Astrocyte (in vitro differentiated cells and primary cell): ENCODE results near the gene OR10G8. TPM values are rescaled to one million over a fixed set of nuclear protein-coding genes. Genes with fewer than 3 reads are reported as not detected.

Source experiments
- DNase-seq: peaks from one replicate; pipeline ENCODE4 v3.0.0-alpha.2; 2010; ENCODE audit warnings: low read depth
- FAIRE-seq: peaks from 2 replicates; lab custom pipeline; 2011; peaks lifted over from hg19 to GRCh38; lab: Jason Lieb, UNC
- H2AFZ ChIP-seq: 2 replicates; pipeline ENCODE4 v1.6.0; 2012; ENCODE audit warnings: low read depth, low read length, inconsistent platforms
- H3K27ac ChIP-seq: 2 replicates; pipeline ENCODE4 v1.5.1; 2011; ENCODE audit warnings: low read depth, low read length, inconsistent platforms
- H3K27me3 ChIP-seq: 2 replicates; pipeline ENCODE4 v1.6.0; 2011; ENCODE audit warnings: low read length, inconsistent platforms; ENCODE audit not compliant: insufficient read depth
- H3K36me3 ChIP-seq: 2 replicates; pipeline ENCODE4 v1.5.1; 2011; ENCODE audit warnings: low read length, inconsistent platforms; ENCODE audit not compliant: insufficient read depth
- H3K4me1 ChIP-seq: 2 replicates; pipeline ENCODE4 v1.5.1; 2011; ENCODE audit warnings: low read length, inconsistent platforms; ENCODE audit not compliant: insufficient read depth
- H3K4me2 ChIP-seq: 2 replicates; pipeline ENCODE4 v1.6.0; 2012; ENCODE audit warnings: low read length, inconsistent platforms
- H3K4me3 ChIP-seq: 2 replicates; pipeline ENCODE4 v1.5.1; 2011; ENCODE audit warnings: low read depth, mild to moderate bottlenecking, low read length, inconsistent platforms; ENCODE audit not compliant: insufficient read depth
- H3K79me2 ChIP-seq: 2 replicates; pipeline ENCODE4 v1.6.0; 2012; ENCODE audit warnings: mild to moderate bottlenecking, low read length, inconsistent platforms; ENCODE audit not compliant: insufficient read depth
- H3K9ac ChIP-seq: 2 replicates; pipeline ENCODE4 v1.6.0; 2012; ENCODE audit warnings: mild to moderate bottlenecking, low read length, inconsistent platforms
- H3K9me3 ChIP-seq: 2 replicates; pipeline ENCODE4 v1.5.1; 2012; ENCODE audit warnings: low read depth, mild to moderate bottlenecking, low read length, inconsistent platforms; ENCODE audit not compliant: insufficient read depth
- H4K20me1 ChIP-seq: 2 replicates; pipeline ENCODE4 v1.6.0; 2012; ENCODE audit warnings: low read length, inconsistent platforms; ENCODE audit not compliant: insufficient read depth
- H3K27ac Mint-ChIP-seq: one replicate; pipeline ENCODE4 v1.8.0; 2021; ENCODE audit warnings: mild to moderate bottlenecking, mixed read lengths; ENCODE audit not compliant: unreplicated experiment
- H3K27me3 Mint-ChIP-seq: one replicate; pipeline ENCODE4 v1.8.0; 2021; ENCODE audit warnings: low read depth, mixed read lengths; ENCODE audit not compliant: unreplicated experiment
- H3K36me3 Mint-ChIP-seq: one replicate; pipeline ENCODE4 v1.8.0; 2021; ENCODE audit warnings: low read depth, mixed read lengths; ENCODE audit not compliant: unreplicated experiment
- H3K4me1 Mint-ChIP-seq: one replicate; pipeline ENCODE4 v1.8.0; 2021; ENCODE audit warnings: low read depth, mixed read lengths; ENCODE audit not compliant: unreplicated experiment
- H3K4me3 Mint-ChIP-seq: one replicate; pipeline ENCODE4 v1.8.0; 2021; ENCODE audit warnings: mild to moderate bottlenecking, moderate library complexity, mixed read lengths; ENCODE audit not compliant: unreplicated experiment
- H3K9me3 Mint-ChIP-seq: one replicate; pipeline ENCODE4 v1.8.0; 2021; ENCODE audit warnings: mild to moderate bottlenecking, mixed read lengths; ENCODE audit not compliant: unreplicated experiment
- EZH2 ChIP-seq: IDR thresholded peaks from 2 replicates; pipeline ENCODE4 v1.6.1; 2012; ENCODE audit warnings: mild to moderate bottlenecking, low read length, inconsistent platforms; ENCODE audit not compliant: insufficient read depth
- total RNA-seq: library from RNA; stranded (reverse); gene quantifications from 2 replicates; pipeline ENCODE4 v1.2.1, GENCODE V29; 2021
- TF ChIP-seq, protein P1 (sequence below): IDR thresholded peaks from 2 replicates; pipeline ENCODE4 v1.5.1; 2011; ENCODE audit warnings: low read depth, mild to moderate bottlenecking, inconsistent platforms, low read length, moderate library complexity; ENCODE audit not compliant: insufficient read depth

OR10G8 gene
- total RNA-seq, 1 donor from 2014 or later: not detected

DNA sequence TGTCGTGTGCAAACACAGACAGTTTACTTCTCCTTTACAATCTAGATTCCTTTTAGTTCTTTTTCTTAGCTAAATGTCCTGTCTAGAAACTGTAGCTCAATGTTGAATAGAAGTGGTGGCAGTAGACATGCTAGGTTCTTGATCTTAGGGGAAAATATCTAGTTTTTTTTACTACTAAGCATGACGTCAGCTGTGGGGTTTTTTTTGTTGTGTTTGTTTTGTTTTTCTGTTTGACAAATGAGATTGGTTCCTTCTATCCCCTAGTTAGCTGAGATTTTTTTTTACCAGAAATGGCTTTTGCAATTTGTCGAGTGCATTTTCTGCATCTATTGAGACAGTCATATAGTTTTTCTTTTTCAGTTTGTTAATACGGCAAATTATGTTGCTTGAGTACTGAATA lies 16.8 kb downstream of the OR10G8 start:
- Histone ChIP-seq H3K27ac (no peak overlapping the region), H2AFZ (no peak overlapping the region), H3K4me1 (no peaks in the 10 kb centered on the region), H3K36me3 (no peaks in the 10 kb centered on the region), H4K20me1 (no peaks in the 10 kb centered on the region), H3K4me2 (no peak overlapping the region), H3K9ac (no peak overlapping the region), H3K9me3 (no peaks in the 10 kb centered on the region), H3K79me2 (no peaks in the 10 kb centered on the region), H3K27me3 (no peaks in the 10 kb centered on the region), H3K4me3 (no peak overlapping the region)
- DNase-seq: no peak
- Mint-ChIP-seq H3K9me3 (no peaks in the 10 kb centered on the region), H3K4me1 (no peaks in the 10 kb centered on the region), H3K27me3 (no peaks in the 10 kb centered on the region), H3K27ac (no peak overlapping the region), H3K36me3 (no peaks in the 10 kb centered on the region), H3K4me3 (no peak overlapping the region)
- no peak for FAIRE-seq
- TF ChIP-seq, protein P1, sequence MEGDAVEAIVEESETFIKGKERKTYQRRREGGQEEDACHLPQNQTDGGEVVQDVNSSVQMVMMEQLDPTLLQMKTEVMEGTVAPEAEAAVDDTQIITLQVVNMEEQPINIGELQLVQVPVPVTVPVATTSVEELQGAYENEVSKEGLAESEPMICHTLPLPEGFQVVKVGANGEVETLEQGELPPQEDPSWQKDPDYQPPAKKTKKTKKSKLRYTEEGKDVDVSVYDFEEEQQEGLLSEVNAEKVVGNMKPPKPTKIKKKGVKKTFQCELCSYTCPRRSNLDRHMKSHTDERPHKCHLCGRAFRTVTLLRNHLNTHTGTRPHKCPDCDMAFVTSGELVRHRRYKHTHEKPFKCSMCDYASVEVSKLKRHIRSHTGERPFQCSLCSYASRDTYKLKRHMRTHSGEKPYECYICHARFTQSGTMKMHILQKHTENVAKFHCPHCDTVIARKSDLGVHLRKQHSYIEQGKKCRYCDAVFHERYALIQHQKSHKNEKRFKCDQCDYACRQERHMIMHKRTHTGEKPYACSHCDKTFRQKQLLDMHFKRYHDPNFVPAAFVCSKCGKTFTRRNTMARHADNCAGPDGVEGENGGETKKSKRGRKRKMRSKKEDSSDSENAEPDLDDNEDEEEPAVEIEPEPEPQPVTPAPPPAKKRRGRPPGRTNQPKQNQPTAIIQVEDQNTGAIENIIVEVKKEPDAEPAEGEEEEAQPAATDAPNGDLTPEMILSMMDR: no peak
- no peak for TF ChIP-seq EZH2

DNA sequence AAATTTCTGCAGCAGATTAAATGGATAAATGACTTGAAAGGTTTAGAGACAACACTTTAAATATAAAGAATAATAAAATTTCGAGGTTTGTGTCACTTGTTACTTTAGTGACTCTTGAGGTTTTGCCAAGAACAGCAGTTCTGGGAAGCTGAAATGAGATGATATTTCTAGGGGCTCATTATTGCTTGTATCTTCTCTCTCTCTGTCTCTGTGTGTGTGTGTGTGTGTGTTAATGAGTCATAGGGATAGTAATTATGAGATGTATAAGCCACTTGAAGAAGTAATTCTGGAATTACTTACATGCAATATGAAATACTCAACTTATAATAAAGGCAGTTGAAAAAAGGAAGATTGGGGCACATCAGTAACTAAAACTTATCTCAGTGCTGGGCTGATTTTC lies 24.1 kb downstream of the OR10G8 start:
- Mint-ChIP-seq H3K27me3 (no peaks in the 10 kb centered on the region), H3K27ac (no peak overlapping the region), H3K9me3 (peaks cover 4% of the 10 kb centered on the region), H3K36me3 (no peaks in the 10 kb centered on the region), H3K4me1 (no peaks in the 10 kb centered on the region), H3K4me3 (no peak overlapping the region)
- Histone ChIP-seq H3K9ac (no peak overlapping the region), H3K4me1 (no peaks in the 10 kb centered on the region), H2AFZ (no peak overlapping the region), H3K9me3 (no peaks in the 10 kb centered on the region), H3K36me3 (no peaks in the 10 kb centered on the region), H3K79me2 (no peaks in the 10 kb centered on the region), H3K4me3 (no peak overlapping the region), H3K4me2 (no peak overlapping the region), H3K27ac (no peak overlapping the region), H4K20me1 (no peaks in the 10 kb centered on the region), H3K27me3 (no peaks in the 10 kb centered on the region)
- TF ChIP-seq EZH2: no peak
- TF ChIP-seq, protein P1: no peak
- DNase-seq (no peak), FAIRE-seq (no peak)

DNA sequence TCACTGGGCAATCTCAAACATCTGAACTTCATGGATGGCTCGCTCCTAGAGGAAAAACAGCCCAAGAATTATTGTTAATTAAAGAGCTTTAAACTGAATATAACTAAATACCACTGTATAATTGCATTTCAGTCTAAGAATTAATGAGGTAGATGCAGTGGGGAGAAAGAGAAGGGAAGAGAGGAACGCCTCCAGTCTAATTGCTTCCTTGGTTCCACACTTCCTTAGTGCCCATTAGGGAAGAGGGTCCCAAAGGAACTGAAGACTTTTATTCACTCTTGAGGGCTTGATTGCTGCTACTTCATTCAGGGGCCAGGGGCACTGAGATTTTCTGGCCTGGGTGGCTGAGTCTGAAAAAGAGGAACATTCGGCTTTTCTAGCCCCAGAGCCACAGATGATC lies 26.4 kb downstream of the OR10G8 start:
- H3K4me3 Mint-ChIP-seq: no peak overlapping the region

More for the DNA sequence above, 26.4 kb downstream of the OR10G8 start:
- no peaks in the 10 kb centered on the region for H3K4me1 Mint-ChIP-seq
- no peak for FAIRE-seq
- no peaks in the 10 kb centered on the region for H3K27me3 Mint-ChIP-seq
- Histone ChIP-seq H3K36me3 (no peaks in the 10 kb centered on the region), H3K79me2 (no peaks in the 10 kb centered on the region), H3K9ac (no peak overlapping the region), H3K27me3 (no peaks in the 10 kb centered on the region), H4K20me1 (no peaks in the 10 kb centered on the region), H3K27ac (no peak overlapping the region), H3K4me1 (no peaks in the 10 kb centered on the region), H3K4me3 (no peak overlapping the region), H3K9me3 (no peaks in the 10 kb centered on the region), H3K4me2 (no peak overlapping the region), H2AFZ (no peak overlapping the region)
- TF ChIP-seq EZH2: no peak
- TF ChIP-seq, protein P1: no peak
- DNase-seq: no peak
- peaks cover 4% of the 10 kb centered on the region for H3K9me3 Mint-ChIP-seq
- H3K36me3 Mint-ChIP-seq: no peaks in the 10 kb centered on the region
- H3K27ac Mint-ChIP-seq: no peak overlapping the region
